Measurements from ENCODE around the gene TBX19. TPM values are rescaled to one million over a fixed set of nuclear protein-coding genes. Genes with fewer than 3 reads are reported as not detected.

TBX19 gene
- total RNA-seq, 1 experiment from 2014 or later, result 1.2 TPM

GRCh38 chr1:168340781-168341482 is 60.3 kb downstream of the TBX19 start:
- Mint-ChIP-seq H3K27ac (no peak overlapping the region), H3K36me3 (peaks cover 3% of the 10 kb centered on the region; the same call in 1 of the 2 replicates), H3K4me1 (peaks cover 6% of the 10 kb centered on the region), H3K4me3 (no peak overlapping the region), H3K9me3 (peaks cover 15% of the 10 kb centered on the region), H3K27me3 (ENCODE audit: low read depth) (no peaks in the 10 kb centered on the region)
- ChIA-PET CTCF (interaction anchor here (3.5 to 4.4 kb wide), 3 partner anchors 25 to 106 kb away, joined by 27 to 64 read pairs (median 34); no protein-coding TSS in a partner anchor), POLR2A (no interaction called here)
- no peak for DNase-seq (ENCODE audit: low spot score)
- no peak for ATAC-seq
- no peak for TF ChIP-seq RORB (CRISPR knock-in tag; IDR thresholded peaks at IDR 0.05)
- TF ChIP-seq HMGA2 (CRISPR knock-in tag; IDR thresholded peaks at IDR 0.05), result no peak
- no peak for TF ChIP-seq KAT7 (CRISPR knock-in tag; IDR thresholded peaks at IDR 0.05; ENCODE audit: borderline replicate concordance)
- no peak for TF ChIP-seq MXD4 (CRISPR knock-in tag; IDR thresholded peaks at IDR 0.05; ENCODE audit: borderline replicate concordance)
- no peak for TF ChIP-seq ZMAT4 (CRISPR knock-in tag; IDR thresholded peaks at IDR 0.05)
- TF ChIP-seq ZNF317 (CRISPR knock-in tag; IDR thresholded peaks at IDR 0.05; ENCODE audit: borderline replicate concordance, low read depth), result no peak
- TF ChIP-seq ARID4B (CRISPR knock-in tag; IDR thresholded peaks at IDR 0.05; ENCODE audit: borderline replicate concordance), result no peak
- TF ChIP-seq ZNF423 (CRISPR knock-in tag; IDR thresholded peaks at IDR 0.05), result no peak
- TF ChIP-seq ATF6 (CRISPR knock-in tag; IDR thresholded peaks at IDR 0.05), result no peak
- no peak for TF ChIP-seq HMGXB4 (CRISPR knock-in tag; IDR thresholded peaks at IDR 0.05)

GRCh38 chr1:168341483-168341975 is 60.9 kb downstream of the TBX19 start:
- ChIA-PET POLR2A (no interaction called here), CTCF (interaction anchor here (1.5 to 4.4 kb wide), 14 partner anchors 11 to 1007 kb away, joined by 4 to 64 read pairs (median 8); no protein-coding TSS in a partner anchor)
- TF ChIP-seq IRF1 (CRISPR knock-in tag; IDR thresholded peaks at IDR 0.05), result no peak
- no peak for TF ChIP-seq MAX (CRISPR knock-in tag; IDR thresholded peaks at IDR 0.05)
- TF ChIP-seq MXD4 (CRISPR knock-in tag; IDR thresholded peaks at IDR 0.05; ENCODE audit: borderline replicate concordance), result no peak
- no peak for TF ChIP-seq ZNF396 (CRISPR knock-in tag; IDR thresholded peaks at IDR 0.05; ENCODE audit: borderline replicate concordance)
- no peak for TF ChIP-seq RELA (CRISPR knock-in tag; IDR thresholded peaks at IDR 0.05; ENCODE audit: borderline replicate concordance)
- no peak for TF ChIP-seq TCF7 (CRISPR knock-in tag; IDR thresholded peaks at IDR 0.05; ENCODE audit: low read depth)
- no peak for TF ChIP-seq ZNF219 (CRISPR knock-in tag; IDR thresholded peaks at IDR 0.05; ENCODE audit: borderline replicate concordance)
- no peak for TF ChIP-seq TEAD1 (CRISPR knock-in tag; IDR thresholded peaks at IDR 0.05)
- no peak for TF ChIP-seq HMGXB4 (CRISPR knock-in tag; IDR thresholded peaks at IDR 0.05)
- no peak for TF ChIP-seq ZNF671 (CRISPR knock-in tag; IDR thresholded peaks at IDR 0.05)
- TF ChIP-seq ZNF121 (CRISPR knock-in tag; IDR thresholded peaks at IDR 0.05), result no peak
- ATAC-seq, result no peak
- Mint-ChIP-seq H3K4me1 (peaks cover 6% of the 10 kb centered on the region), H3K27ac (no peak overlapping the region), H3K36me3 (peaks cover 3% of the 10 kb centered on the region; the same call in 1 of the 2 replicates), H3K4me3 (no peak overlapping the region), H3K9me3 (peaks cover 14% of the 10 kb centered on the region), H3K27me3 (ENCODE audit: low read depth) (no peaks in the 10 kb centered on the region)
- no peak for DNase-seq (ENCODE audit: low spot score)
